Upper lobe of left lung (tissue), 4 donors: ENCODE measurements around the gene NHLRC2.

Experiments used
- CTCF ChIP-seq, 6 experiments: fragments of 450-650 bp in 4 of 6; fragments of 200-600 bp in 2 of 6; sonication (generic) in 2 of 6; IDR thresholded peaks; one replicate each; pipeline ENCODE4 v1.5.1; 2016 to 2019; ENCODE audit warnings: antibody characterized with exemption in 6 of 6
- EP300 ChIP-seq, 4 donors: sonication (generic); formaldehyde crosslinking; IDR thresholded peaks; one replicate each; pipeline ENCODE4 v1.5.1; 2017; ENCODE audit warnings: antibody characterized with exemption in 4 of 4, control low read depth in 2 of 4
- POLR2A ChIP-seq, 4 donors: fragments of 450-650 bp; IDR thresholded peaks; one replicate each; pipeline ENCODE4 v1.5.1; 2016 to 2017; ENCODE audit warnings: antibody characterized with exemption in 4 of 4, mild to moderate bottlenecking in 2 of 4
- POLR2AphosphoS5 ChIP-seq, 2 donors: sonication (generic); formaldehyde crosslinking; IDR thresholded peaks; one replicate each; pipeline ENCODE4 v1.5.1; 2017; ENCODE audit warnings: antibody characterized with exemption in 2 of 2

- TF ChIP-seq CTCF (IDR thresholded peaks at IDR 0.05) (no peak), EP300 (IDR thresholded peaks at IDR 0.05) (no peak), POLR2AphosphoS5 (IDR thresholded peaks at IDR 0.05) (no peak), POLR2A (IDR thresholded peaks at IDR 0.05) (no peak)
Measured at GRCh38 chr10:113882240-113882639, 27.8 kb downstream of the NHLRC2 start.
